GM12875 (cell line): ENCODE data around the gene SUGCT.

Source experiments
- H3K4me3 ChIP-seq: one replicate; pipeline ENCODE4 v1.5.1; 2011; ENCODE audit warnings: low read depth, low read length, control low read depth
- CTCF ChIP-seq: IDR thresholded peaks from 2 replicates; pipeline ENCODE4 v1.5.1; 2011; ENCODE audit warnings: low read depth, mild to moderate bottlenecking, control low read depth, inconsistent platforms, low read length, moderate library complexity, borderline replicate concordance; ENCODE audit not compliant: insufficient read depth

Gene SUGCT

GRCh38 chr7:40350100-40350499 is 215.3 kb downstream of the SUGCT start:
- TF ChIP-seq CTCF = no peak

DNA sequence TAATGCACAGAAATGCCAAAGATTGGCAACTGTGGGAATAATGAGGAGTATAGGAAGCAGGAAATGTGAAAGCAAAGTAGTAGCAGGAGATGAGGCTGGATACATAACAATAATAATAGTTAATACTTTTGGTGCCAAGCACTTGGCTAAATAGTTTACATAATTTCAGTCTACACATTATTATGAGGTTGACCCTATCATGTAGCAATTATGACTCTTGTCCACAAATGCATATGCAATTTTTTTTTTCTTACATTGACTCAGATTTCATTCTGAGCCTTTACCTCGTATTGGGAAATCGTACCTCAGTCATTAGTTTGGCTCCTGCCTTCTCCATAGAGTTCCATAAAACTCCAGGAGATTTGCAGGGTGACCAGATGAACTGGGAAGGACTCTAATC is 219.9 kb downstream of the SUGCT start:
- H3K4me3 ChIP-seq = no peak overlapping the region

More at GRCh38 chr7:40350100-40350499, 215.3 kb downstream of the SUGCT start:
- no peak overlapping the region for H3K4me3 ChIP-seq

DNA sequence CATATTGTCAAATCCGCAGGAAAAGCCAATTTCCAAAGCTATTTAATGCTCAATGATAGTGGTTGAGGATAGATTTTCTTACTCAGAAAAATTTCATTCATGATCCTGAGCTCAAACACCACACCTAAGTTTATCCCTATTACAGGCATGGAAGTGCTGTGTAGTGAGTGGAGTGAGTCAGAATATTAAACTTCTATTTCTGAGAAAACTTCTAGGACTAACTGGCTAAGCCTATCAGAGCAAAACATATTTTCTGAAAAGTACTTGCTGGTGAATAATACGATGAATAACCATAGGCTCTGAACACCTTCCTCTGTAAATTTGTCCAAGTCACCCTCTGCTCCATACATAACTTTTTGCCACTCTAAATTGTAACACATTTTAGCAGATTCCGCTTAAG is 221.5 kb downstream of the SUGCT start:
- H3K4me3 ChIP-seq = no peak overlapping the region
- no peak for TF ChIP-seq CTCF

More for the DNA sequence above, 219.9 kb downstream of the SUGCT start:
- TF ChIP-seq CTCF = no peak

DNA sequence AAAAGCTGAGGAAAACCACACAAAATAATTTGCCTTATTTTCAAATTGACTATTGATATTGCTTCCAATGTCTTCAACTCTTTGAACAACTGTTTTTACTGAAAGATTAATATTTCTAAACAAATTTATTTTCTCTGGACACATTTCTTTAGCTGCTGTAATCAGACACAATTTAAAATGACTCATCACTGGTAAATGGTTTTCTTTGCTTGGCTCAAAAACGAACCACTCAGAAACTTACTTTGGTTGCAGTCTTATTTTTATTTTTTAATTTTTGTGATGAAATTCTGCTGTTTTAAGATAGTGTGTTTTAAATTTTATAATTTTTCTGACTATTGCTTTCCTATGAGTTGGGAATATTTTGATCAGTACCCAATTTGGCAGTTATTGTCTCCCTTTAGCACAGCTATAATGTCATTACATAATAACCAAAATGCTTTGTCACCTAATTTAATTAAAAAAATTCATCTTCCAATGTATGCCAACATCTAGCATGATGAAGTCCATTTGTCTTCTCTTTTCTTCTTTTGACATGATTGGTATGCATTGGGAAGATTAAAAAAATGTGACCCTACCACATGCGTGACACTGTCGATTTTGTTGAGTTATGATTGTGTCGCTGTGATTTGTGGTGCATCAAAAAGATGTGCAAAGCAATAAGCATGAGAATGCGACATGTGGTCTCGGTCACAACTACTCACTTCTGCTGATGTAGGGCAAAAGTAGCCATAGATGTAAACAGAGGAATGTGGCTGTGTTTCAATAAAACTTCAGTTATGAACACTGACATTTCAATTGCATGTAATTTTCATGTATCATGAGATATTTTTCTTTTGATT is 222.3 kb downstream of the SUGCT start:
- no peak for TF ChIP-seq CTCF
- no peak overlapping the region for H3K4me3 ChIP-seq

GRCh38 chr7:40369641-40370277 is 235.0 kb downstream of the SUGCT start:
- TF ChIP-seq CTCF = no peak

DNA sequence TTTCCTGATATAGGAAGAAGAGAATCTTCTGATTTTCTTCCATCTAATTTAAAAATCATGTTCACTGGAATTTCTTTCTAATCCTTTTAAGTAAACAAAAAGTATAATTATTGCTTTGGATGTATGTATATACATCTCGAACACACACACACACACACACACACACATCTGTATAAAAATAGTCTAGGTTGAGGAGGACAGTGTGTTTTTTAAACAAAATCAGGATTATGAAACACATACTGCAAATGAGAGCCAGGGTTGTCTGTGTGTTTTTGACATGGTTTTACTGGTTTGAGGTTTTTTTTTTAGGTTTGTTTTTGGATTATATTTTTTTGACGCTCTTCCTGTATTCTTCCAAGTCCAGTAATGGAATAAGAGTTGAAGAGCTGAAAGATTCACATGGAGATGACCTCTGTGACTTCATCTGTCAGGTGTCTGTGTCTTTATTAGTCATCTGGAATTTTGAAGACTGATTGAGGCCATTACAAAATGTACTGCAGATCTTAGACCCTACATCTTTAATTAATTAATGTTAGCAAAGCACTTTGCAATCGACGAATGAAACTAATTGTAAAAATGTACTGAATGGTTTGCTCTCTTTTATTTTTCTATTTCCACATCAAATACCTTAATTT is 237.1 kb downstream of the SUGCT start:
- H3K4me3 ChIP-seq = no peak overlapping the region
- TF ChIP-seq CTCF = no peak

More at GRCh38 chr7:40369641-40370277, 235.0 kb downstream of the SUGCT start:
- H3K4me3 ChIP-seq = no peak overlapping the region
